Vagina (tissue), 2 donors: ENCODE measurements around the gene GRHPR. TPM values are rescaled to one million over a fixed set of nuclear protein-coding genes. Genes with fewer than 3 reads are reported as not detected.

Experiments used
- DNase-seq, 2 donors: peaks; one replicate each; pipeline ENCODE4 v3.0.0-alpha.2; 2017; ENCODE audit errors: extremely low spot score in 2 of 2
- H3K27ac ChIP-seq: fragments of 200-600 bp; sonication (generic); one replicate; pipeline ENCODE4 v1.5.1; 2019
- H3K27me3 ChIP-seq: fragments of 200-600 bp; sonication (generic); one replicate; pipeline ENCODE4 v1.5.1; 2019
- H3K36me3 ChIP-seq, 2 donors: fragments of 200-600 bp; sonication (generic); one replicate each; pipeline ENCODE4 v1.5.1; 2017 to 2019
- H3K4me1 ChIP-seq: fragments of 200-600 bp; sonication (generic); one replicate; pipeline ENCODE4 v1.5.1; 2019
- H3K4me3 ChIP-seq, 2 donors: fragments of 200-600 bp; sonication (generic); 1 replicate in 1 of 2; 2 replicates in 1 of 2; pipeline ENCODE4 v1.5.1; 2016 to 2019
- H3K9me3 ChIP-seq: fragments of 200-600 bp; sonication (generic); one replicate; pipeline ENCODE4 v1.5.1; 2019
- POLR2A ChIP-seq, 2 donors: fragments of 450-650 bp; IDR thresholded peaks; one replicate each; pipeline ENCODE4 v1.6.1; 2017; ENCODE audit warnings: antibody characterized with exemption in 2 of 2, mild to moderate bottlenecking in 2 of 2, moderate library complexity in 2 of 2
- POLR2AphosphoS5 ChIP-seq, 2 donors: sonication (generic); formaldehyde crosslinking; IDR thresholded peaks; one replicate each; pipeline ENCODE4 v1.9.0; 2017; ENCODE audit warnings: antibody characterized with exemption in 2 of 2, mild to moderate bottlenecking in 2 of 2, low read depth in 1 of 2; ENCODE audit not compliant: insufficient read depth in 1 of 2
- intact Hi-C: fragments of 100-400 bp; cut with DNase I; formaldehyde crosslinking; loops from one replicate; pipeline ENCODE4 v1.15.1; 2023
- total RNA-seq: library from RNA; depleted of rRNA; stranded (reverse); fragments of >200 nt; gene quantifications from one replicate; pipeline ENCODE4 v1.2.3, GENCODE V29; 2016
- TF ChIP-seq, protein P1 (sequence below), 3 experiments: fragments of 450-650 bp in 2 of 3; fragments of 200-600 bp in 1 of 3; sonication (generic) in 1 of 3; IDR thresholded peaks; one replicate each; pipeline ENCODE4 v1.5.1; 2017 to 2019; ENCODE audit warnings: antibody characterized with exemption in 3 of 3, mild to moderate bottlenecking in 2 of 3, moderate library complexity in 2 of 3

GRHPR gene
- total RNA-seq: 134 TPM

DNA sequence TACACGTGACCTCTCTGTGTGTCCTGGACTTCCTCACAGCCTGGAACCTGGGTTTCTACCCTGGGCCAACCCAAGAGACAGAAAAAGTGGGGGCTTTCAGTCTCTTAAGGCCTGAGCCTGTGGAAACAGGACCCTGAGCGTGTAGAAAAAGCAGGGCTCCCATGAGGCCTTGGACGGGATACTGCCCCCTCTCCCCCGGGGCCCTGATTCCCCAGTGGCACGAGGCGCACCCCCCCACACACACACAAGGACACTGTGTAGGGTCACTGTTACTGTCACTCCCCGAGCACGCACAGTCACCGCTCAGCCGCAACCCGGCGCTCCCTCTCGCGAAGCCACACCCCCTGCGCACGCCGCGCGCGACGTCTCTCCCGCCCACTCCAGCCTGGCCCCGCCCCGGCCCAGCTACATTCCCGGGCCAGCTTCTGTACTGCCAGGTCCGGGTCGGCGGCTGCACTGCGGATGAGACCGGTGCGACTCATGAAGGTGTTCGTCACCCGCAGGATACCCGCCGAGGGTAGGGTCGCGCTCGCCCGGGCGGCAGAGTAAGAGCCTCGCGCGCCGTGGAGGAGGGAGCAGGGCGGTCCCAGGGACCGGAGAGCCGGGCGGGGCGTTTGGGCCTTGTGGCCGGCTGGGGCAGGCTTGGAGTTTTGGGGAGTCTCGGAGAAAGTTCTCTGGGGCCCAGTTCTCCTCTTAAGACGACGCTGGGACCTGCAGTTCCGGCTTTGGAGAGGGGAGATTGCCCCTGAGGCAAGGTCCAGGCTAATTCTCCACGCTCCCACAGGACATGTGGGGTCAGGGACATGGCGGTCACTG lies at the start of gene GRHPR:
TSS of gene GRHPR (plus strand) at position 408 of the 816 bp plus-strand sequence. CDS start at position 463, 55 bp downstream.
- intact Hi-C loops: no loop called here
- TF ChIP-seq POLR2A (IDR thresholded peaks at IDR 0.05) (peak in 1 of 2 donors; percentile 32), POLR2AphosphoS5 (IDR thresholded peaks at IDR 0.05; ENCODE audit: insufficient read depth in 1 of 2, low read depth in 1 of 2) (peak; percentile 24 to 89)
- TF ChIP-seq, protein P1, sequence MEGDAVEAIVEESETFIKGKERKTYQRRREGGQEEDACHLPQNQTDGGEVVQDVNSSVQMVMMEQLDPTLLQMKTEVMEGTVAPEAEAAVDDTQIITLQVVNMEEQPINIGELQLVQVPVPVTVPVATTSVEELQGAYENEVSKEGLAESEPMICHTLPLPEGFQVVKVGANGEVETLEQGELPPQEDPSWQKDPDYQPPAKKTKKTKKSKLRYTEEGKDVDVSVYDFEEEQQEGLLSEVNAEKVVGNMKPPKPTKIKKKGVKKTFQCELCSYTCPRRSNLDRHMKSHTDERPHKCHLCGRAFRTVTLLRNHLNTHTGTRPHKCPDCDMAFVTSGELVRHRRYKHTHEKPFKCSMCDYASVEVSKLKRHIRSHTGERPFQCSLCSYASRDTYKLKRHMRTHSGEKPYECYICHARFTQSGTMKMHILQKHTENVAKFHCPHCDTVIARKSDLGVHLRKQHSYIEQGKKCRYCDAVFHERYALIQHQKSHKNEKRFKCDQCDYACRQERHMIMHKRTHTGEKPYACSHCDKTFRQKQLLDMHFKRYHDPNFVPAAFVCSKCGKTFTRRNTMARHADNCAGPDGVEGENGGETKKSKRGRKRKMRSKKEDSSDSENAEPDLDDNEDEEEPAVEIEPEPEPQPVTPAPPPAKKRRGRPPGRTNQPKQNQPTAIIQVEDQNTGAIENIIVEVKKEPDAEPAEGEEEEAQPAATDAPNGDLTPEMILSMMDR (IDR thresholded peaks at IDR 0.05): no peak
- peak within 1 kb of the TSS; percentile 88 to 93 for H3K4me3 ChIP-seq
- H3K4me1 ChIP-seq: peaks cover 31% of the 10 kb centered on the region
- no peaks in the 10 kb centered on the region for H3K27me3 ChIP-seq
- no peak for DNase-seq
- peak within 1 kb of the TSS; percentile 78 for H3K27ac ChIP-seq
- H3K9me3 ChIP-seq: no peaks in the 10 kb centered on the region
- H3K36me3 ChIP-seq: peaks cover 0 to 11% of the 10 kb centered on the region in 2 donors

DNA sequence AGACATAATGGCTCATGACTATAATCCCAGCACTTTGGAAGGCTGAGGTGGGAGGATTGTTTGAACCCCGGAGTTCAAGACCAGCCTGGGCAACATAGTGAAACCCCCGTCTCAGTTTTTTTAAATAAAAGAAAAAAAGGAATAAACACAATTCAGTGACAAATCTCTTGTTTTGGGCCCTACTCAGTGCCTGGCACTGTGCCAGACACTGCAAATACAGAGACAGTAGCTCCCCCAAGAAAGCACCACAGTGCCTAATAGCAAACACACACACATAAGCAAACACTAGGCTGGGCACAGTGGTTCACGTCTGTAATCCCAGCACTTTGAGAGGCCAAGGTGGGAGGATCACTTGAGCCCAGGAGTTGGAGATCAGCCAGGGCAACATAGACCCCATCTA lies 49.7 kb upstream of the GRHPR start:
- no peak for DNase-seq
- no peaks in the 10 kb centered on the region for H3K36me3 ChIP-seq
- H3K9me3 ChIP-seq: no peaks in the 10 kb centered on the region
- no peak for TF ChIP-seq POLR2AphosphoS5 (IDR thresholded peaks at IDR 0.05; ENCODE audit: insufficient read depth in 1 of 2, low read depth in 1 of 2)
- intact Hi-C loops: no loop called here
- no peaks in the 10 kb centered on the region for H3K4me1 ChIP-seq
- no peak overlapping the region for H3K27ac ChIP-seq
- no peak overlapping the region for H3K4me3 ChIP-seq
- H3K27me3 ChIP-seq: no peaks in the 10 kb centered on the region

DNA sequence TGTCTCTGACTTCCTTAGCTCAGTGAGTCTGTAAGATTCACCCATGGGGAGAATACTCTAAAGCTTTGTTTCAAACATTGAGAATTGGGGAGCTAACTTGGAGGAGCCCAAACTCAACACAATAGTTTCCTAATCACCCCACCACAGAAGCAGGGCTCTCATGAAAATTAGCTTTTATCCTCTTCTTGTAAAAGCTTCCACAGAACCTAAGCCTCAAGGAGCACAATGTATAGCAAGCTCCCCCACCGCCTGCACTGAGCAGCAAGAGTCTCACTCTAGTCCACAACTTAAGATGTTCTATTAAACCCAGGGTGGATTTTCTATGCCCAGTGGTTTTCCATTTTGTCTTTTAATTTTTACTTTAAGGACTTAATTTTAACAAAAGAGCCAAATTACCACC lies 48.9 kb upstream of the GRHPR start:
- TF ChIP-seq POLR2A (IDR thresholded peaks at IDR 0.05) (no peak), POLR2AphosphoS5 (IDR thresholded peaks at IDR 0.05; ENCODE audit: insufficient read depth in 1 of 2, low read depth in 1 of 2) (no peak)
- TF ChIP-seq, protein P1 (IDR thresholded peaks at IDR 0.05): no peak
- intact Hi-C loops: no loop called here
- Histone ChIP-seq H3K4me1 (no peaks in the 10 kb centered on the region), H3K27me3 (no peaks in the 10 kb centered on the region), H3K27ac (no peak overlapping the region), H3K9me3 (no peaks in the 10 kb centered on the region), H3K36me3 (no peaks in the 10 kb centered on the region), H3K4me3 (no peak overlapping the region)
- DNase-seq: no peak

DNA sequence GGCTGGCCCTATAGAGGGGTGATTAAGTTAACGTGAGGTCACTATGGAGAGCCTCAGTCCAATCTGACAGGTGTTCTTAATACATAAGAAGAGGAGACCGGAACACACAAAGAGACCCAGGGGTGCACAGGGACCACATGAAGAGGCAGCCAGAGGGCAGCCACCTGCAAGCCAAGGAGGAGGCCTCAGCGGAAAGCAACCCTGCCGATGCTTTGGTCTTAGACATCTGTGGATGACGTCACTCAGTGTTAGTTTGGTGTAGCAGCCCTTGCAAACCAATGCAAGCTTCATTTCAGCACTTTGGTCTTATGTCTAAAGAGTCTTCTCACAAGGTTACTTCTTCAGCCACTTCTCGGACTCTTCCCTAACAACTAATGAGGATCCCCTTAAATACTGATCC lies 47.6 kb upstream of the GRHPR start:
- Histone ChIP-seq H3K27me3 (no peaks in the 10 kb centered on the region), H3K4me3 (no peak overlapping the region), H3K27ac (no peak overlapping the region), H3K9me3 (no peaks in the 10 kb centered on the region), H3K4me1 (no peaks in the 10 kb centered on the region), H3K36me3 (no peaks in the 10 kb centered on the region)
- no peak for TF ChIP-seq POLR2AphosphoS5 (IDR thresholded peaks at IDR 0.05; ENCODE audit: insufficient read depth in 1 of 2, low read depth in 1 of 2)
- no peak for TF ChIP-seq POLR2A (IDR thresholded peaks at IDR 0.05)
- TF ChIP-seq, protein P1 (IDR thresholded peaks at IDR 0.05): no peak
- DNase-seq: no peak
- intact Hi-C loops: no loop called here

DNA sequence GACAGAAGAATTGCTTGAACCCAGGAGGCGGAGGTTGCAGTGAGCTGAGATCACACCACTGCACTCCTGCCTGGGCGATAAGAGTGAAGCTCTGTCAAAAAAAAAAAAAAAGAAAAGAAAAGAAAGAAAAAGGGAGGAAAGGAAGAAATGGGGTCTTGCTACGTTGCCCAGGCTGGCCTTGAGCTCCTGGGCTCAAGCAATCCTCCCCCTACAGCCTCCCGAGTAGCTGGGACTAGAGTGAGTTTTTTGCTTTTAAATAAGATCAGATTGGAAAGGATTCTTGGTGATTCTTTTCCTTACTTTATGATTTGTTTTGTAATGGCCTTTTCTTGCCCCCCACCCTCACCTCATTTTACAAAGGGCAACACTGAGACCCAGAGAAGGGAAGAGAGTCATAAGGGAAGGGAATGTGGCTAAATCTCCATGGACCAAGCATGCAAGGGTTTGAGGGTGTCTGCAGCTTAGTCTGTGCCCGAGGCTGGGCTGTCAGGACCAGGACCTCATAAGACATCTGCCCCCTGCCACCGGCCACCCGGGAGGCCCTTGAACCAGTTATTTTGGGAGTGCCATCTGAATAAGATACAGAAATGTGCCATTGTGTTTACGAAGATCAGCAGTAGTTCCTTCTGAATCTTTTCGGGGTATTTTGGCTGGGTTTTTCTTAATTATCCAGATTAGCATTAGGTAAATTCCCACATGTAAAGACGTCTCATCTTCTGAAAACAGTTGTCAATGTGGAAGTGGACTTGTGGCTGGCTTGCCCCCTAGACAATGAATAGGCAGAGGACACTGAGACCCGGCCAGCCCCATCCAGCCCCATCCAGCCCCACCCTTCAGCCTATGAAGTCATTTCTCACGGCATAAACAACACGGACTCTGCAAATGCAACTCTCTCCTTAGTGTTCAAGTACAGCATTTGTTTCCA lies 44.5 kb upstream of the GRHPR start:
- TF ChIP-seq, protein P1 (IDR thresholded peaks at IDR 0.05): no peak
- TF ChIP-seq POLR2A (IDR thresholded peaks at IDR 0.05) (no peak), POLR2AphosphoS5 (IDR thresholded peaks at IDR 0.05; ENCODE audit: insufficient read depth in 1 of 2, low read depth in 1 of 2) (no peak)
- H3K27me3 ChIP-seq: no peaks in the 10 kb centered on the region
- no peak for DNase-seq
- intact Hi-C loops: no loop called here
- H3K4me3 ChIP-seq: no peak overlapping the region
- no peaks in the 10 kb centered on the region for H3K4me1 ChIP-seq
- H3K27ac ChIP-seq: no peak overlapping the region
- H3K9me3 ChIP-seq: no peaks in the 10 kb centered on the region
- H3K36me3 ChIP-seq: no peaks in the 10 kb centered on the region
